ENCODE measurements around the gene KCNMA1.

The KCNMA1 gene

DNA sequence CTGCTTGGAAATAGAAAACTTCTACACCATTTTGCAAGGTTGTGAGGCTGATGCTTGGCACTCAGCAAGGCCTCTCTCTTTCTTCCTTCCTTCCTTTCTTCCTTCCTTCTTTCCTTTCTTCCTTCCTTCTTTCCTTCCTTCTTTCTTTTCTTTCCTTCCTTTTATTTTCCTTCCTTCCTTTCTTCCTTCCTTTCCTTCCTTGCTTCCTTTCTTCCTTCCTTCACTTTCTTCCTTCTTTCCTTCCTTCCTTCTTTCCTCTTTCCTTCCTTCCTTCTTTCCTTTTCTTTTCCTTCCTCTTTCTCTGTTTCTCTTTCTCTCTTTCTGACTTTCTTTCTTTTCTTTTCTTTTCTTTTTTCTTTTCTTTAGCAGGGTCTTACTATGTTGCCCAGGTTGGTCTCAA lies 460.4 kb downstream of the KCNMA1 start:
- DNase-seq (ENCODE audit: low spot score) = no peak
- no peak overlapping the region for H4K8ac ChIP-seq (ENCODE audit: low read depth, low read length)
- no peaks in the 10 kb centered on the region for H3K36me3 ChIP-seq (replicated peaks in 1 of 2; ENCODE audit: control insufficient read depth in 2 of 2, insufficient read depth in 2 of 2, low read length in 2 of 2)
- no peaks in the 10 kb centered on the region for H3K27me3 ChIP-seq (ENCODE audit: control insufficient read depth in 3 of 3, insufficient read depth in 3 of 3, low read depth in 1 of 3, low read length in 3 of 3)
- no peak overlapping the region for H3K27ac ChIP-seq (replicated peaks; ENCODE audit: low read length)
- H3K14ac ChIP-seq (ENCODE audit: low read length) = no peak overlapping the region
- H3K9me3 ChIP-seq (replicated peaks in 1 of 2; ENCODE audit: control insufficient read depth in 2 of 2, insufficient read depth in 1 of 2, low read depth in 1 of 2, low read length in 2 of 2) = no peaks in the 10 kb centered on the region
- no peak overlapping the region for H3K4me3 ChIP-seq (ENCODE audit: low read length in 2 of 2)
- no peak overlapping the region for H2BK5ac ChIP-seq (ENCODE audit: low read length)
- no peak overlapping the region for H3K4ac ChIP-seq (ENCODE audit: low read length)
- no peak overlapping the region for H2BK12ac ChIP-seq (ENCODE audit: low read length)
- H2AFZ ChIP-seq (ENCODE audit: low read length) = no peak overlapping the region
- H3K79me1 ChIP-seq (ENCODE audit: low read depth, low read length) = no peaks in the 10 kb centered on the region
- no peak overlapping the region for H2BK120ac ChIP-seq (ENCODE audit: low read depth, low read length)
- H2BK15ac ChIP-seq (ENCODE audit: low read length) = no peak overlapping the region
- H3K9ac ChIP-seq (ENCODE audit: low read depth, low read length, poor library complexity) = no peak overlapping the region
- no peak overlapping the region for H3K4me2 ChIP-seq (ENCODE audit: insufficient read depth, low read length, poor library complexity, severe bottlenecking)
- no peak overlapping the region for H3K23ac ChIP-seq (ENCODE audit: low read depth, low read length, poor library complexity)
- H4K91ac ChIP-seq (ENCODE audit: low read depth, low read length, poor library complexity) = no peak overlapping the region
- H3K4me1 ChIP-seq (ENCODE audit: control insufficient read depth in 2 of 2, insufficient read depth in 1 of 2, low read depth in 1 of 2, low read length in 2 of 2) = peaks cover 0 to 2% of the 10 kb centered on the region in 2 donors
- no peak overlapping the region for H2AK5ac ChIP-seq (ENCODE audit: low read depth, low read length)
- no peak overlapping the region for H3K18ac ChIP-seq (ENCODE audit: low read length)

DNA sequence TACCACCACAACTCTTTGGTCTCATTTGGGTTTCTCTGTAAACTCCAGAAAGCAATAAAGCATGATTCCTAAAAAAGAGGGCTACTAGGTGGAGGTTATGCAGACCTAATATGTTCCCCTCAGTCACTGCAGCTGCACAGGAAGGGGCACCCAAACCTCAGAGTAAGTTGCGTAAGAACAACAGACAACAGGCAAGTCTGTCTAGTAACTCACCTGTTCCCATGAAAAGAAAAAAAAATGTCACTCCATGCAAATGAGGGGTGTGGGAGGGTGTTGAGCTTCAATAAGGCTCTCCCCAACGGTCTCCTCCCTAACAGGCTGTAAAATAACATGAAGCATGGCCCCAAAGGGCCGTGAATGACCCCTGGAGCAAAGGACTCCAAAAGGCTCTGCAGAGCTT lies 461.4 kb downstream of the KCNMA1 start:
- Histone ChIP-seq H2BK5ac (ENCODE audit: low read length) (no peak overlapping the region), H3K9me3 (replicated peaks in 1 of 2; ENCODE audit: control insufficient read depth in 2 of 2, insufficient read depth in 1 of 2, low read depth in 1 of 2, low read length in 2 of 2) (no peaks in the 10 kb centered on the region), H2BK15ac (ENCODE audit: low read length) (no peak overlapping the region), H3K4me1 (ENCODE audit: control insufficient read depth in 2 of 2, insufficient read depth in 1 of 2, low read depth in 1 of 2, low read length in 2 of 2) (peaks cover 0 to 2% of the 10 kb centered on the region in 2 donors), H3K79me1 (ENCODE audit: low read depth, low read length) (no peaks in the 10 kb centered on the region), H2AK5ac (ENCODE audit: low read depth, low read length) (no peak overlapping the region), H2BK12ac (ENCODE audit: low read length) (no peak overlapping the region), H3K14ac (ENCODE audit: low read length) (no peak overlapping the region), H3K23ac (ENCODE audit: low read depth, low read length, poor library complexity) (no peak overlapping the region), H4K8ac (ENCODE audit: low read depth, low read length) (no peak overlapping the region), H3K18ac (ENCODE audit: low read length) (no peak overlapping the region), H3K9ac (ENCODE audit: low read depth, low read length, poor library complexity) (no peak overlapping the region), H3K36me3 (replicated peaks in 1 of 2; ENCODE audit: control insufficient read depth in 2 of 2, insufficient read depth in 2 of 2, low read length in 2 of 2) (no peaks in the 10 kb centered on the region), H3K4me2 (ENCODE audit: insufficient read depth, low read length, poor library complexity, severe bottlenecking) (no peak overlapping the region), H2BK120ac (ENCODE audit: low read depth, low read length) (no peak overlapping the region), H3K4me3 (ENCODE audit: low read length in 2 of 2) (no peak overlapping the region), H3K27me3 (ENCODE audit: control insufficient read depth in 3 of 3, insufficient read depth in 3 of 3, low read depth in 1 of 3, low read length in 3 of 3) (no peaks in the 10 kb centered on the region), H2AFZ (ENCODE audit: low read length) (no peak overlapping the region), H3K4ac (ENCODE audit: low read length) (no peak overlapping the region), H3K27ac (replicated peaks; ENCODE audit: low read length) (no peak overlapping the region), H4K91ac (ENCODE audit: low read depth, low read length, poor library complexity) (no peak overlapping the region)
- DNase-seq (ENCODE audit: low spot score) = no peak
- no CpG with 5 or more reads among the region's 3 CpGs for whole genome bisulfite sequencing, 2 donors (ENCODE audit: extremely low coverage in 2 of 2, insufficient read length in 2 of 2, insufficient replicate concordance in 1 of 2)

DNA sequence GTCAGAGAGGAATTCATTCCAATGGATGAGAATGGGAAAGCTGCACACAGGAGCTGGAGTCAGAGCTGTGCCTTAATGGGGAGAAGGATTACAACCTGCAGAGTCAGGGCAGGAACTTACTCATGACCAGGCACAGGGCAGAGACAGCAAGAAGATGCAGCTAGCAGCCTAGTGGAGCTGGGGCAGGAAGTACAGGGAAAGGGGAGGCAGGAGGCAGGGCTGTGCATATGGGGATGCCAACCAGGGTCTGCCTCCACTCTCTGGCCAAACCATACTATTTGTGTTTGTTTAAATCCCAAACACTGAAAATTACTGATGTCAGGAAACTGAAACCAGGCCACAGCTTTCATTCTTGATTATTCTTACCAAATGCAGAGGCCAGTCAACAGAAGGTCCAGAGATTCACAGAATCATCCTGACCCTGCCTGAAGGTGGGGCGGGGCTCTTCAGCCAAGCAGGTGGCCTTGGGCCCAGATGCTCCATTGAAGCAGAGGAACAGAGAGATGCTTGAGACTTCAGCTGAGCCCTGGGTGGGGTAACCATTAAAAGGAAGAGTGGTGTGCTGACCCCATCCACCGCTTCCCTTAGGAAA lies 461.9 kb downstream of the KCNMA1 start:
- no peak overlapping the region for H4K91ac ChIP-seq (ENCODE audit: low read depth, low read length, poor library complexity)
- peaks cover 0 to 2% of the 10 kb centered on the region in 2 donors for H3K4me1 ChIP-seq (ENCODE audit: control insufficient read depth in 2 of 2, insufficient read depth in 1 of 2, low read depth in 1 of 2, low read length in 2 of 2)
- H2BK12ac ChIP-seq (ENCODE audit: low read length) = no peak overlapping the region
- H3K4me2 ChIP-seq (ENCODE audit: insufficient read depth, low read length, poor library complexity, severe bottlenecking) = no peak overlapping the region
- H3K27ac ChIP-seq (replicated peaks; ENCODE audit: low read length) = no peak overlapping the region
- WGBS, 2 donors (ENCODE audit: extremely low coverage in 2 of 2, insufficient read length in 2 of 2, insufficient replicate concordance in 1 of 2) = no CpG with 5 or more reads among the region's 2 CpGs
- no peak overlapping the region for H3K14ac ChIP-seq (ENCODE audit: low read length)
- H3K79me1 ChIP-seq (ENCODE audit: low read depth, low read length) = no peaks in the 10 kb centered on the region
- H3K9me3 ChIP-seq (replicated peaks in 1 of 2; ENCODE audit: control insufficient read depth in 2 of 2, insufficient read depth in 1 of 2, low read depth in 1 of 2, low read length in 2 of 2) = no peaks in the 10 kb centered on the region
- no peak overlapping the region for H2AK5ac ChIP-seq (ENCODE audit: low read depth, low read length)
- no peak overlapping the region for H4K8ac ChIP-seq (ENCODE audit: low read depth, low read length)
- H2BK5ac ChIP-seq (ENCODE audit: low read length) = no peak overlapping the region
- no peak for DNase-seq (ENCODE audit: low spot score)
- no peaks in the 10 kb centered on the region for H3K27me3 ChIP-seq (ENCODE audit: control insufficient read depth in 3 of 3, insufficient read depth in 3 of 3, low read depth in 1 of 3, low read length in 3 of 3)
- no peak overlapping the region for H3K23ac ChIP-seq (ENCODE audit: low read depth, low read length, poor library complexity)
- H2BK120ac ChIP-seq (ENCODE audit: low read depth, low read length) = no peak overlapping the region
- H3K18ac ChIP-seq (ENCODE audit: low read length) = no peak overlapping the region
- no peak overlapping the region for H2BK15ac ChIP-seq (ENCODE audit: low read length)
- no peak overlapping the region for H3K4ac ChIP-seq (ENCODE audit: low read length)
- H2AFZ ChIP-seq (ENCODE audit: low read length) = no peak overlapping the region
- no peak overlapping the region for H3K9ac ChIP-seq (ENCODE audit: low read depth, low read length, poor library complexity)
- no peak overlapping the region for H3K4me3 ChIP-seq (ENCODE audit: low read length in 2 of 2)
- no peaks in the 10 kb centered on the region for H3K36me3 ChIP-seq (replicated peaks in 1 of 2; ENCODE audit: control insufficient read depth in 2 of 2, insufficient read depth in 2 of 2, low read length in 2 of 2)

- Histone ChIP-seq H3K9me3 (replicated peaks in 1 of 2; ENCODE audit: control insufficient read depth in 2 of 2, insufficient read depth in 1 of 2, low read depth in 1 of 2, low read length in 2 of 2) (no peaks in the 10 kb centered on the region), H2BK15ac (ENCODE audit: low read length) (no peak overlapping the region), H2AK5ac (ENCODE audit: low read depth, low read length) (no peak overlapping the region), H3K9ac (ENCODE audit: low read depth, low read length, poor library complexity) (no peak overlapping the region), H3K4ac (ENCODE audit: low read length) (no peak overlapping the region), H4K8ac (ENCODE audit: low read depth, low read length) (no peak overlapping the region), H4K91ac (ENCODE audit: low read depth, low read length, poor library complexity) (no peak overlapping the region), H3K4me3 (ENCODE audit: low read length in 2 of 2) (no peak overlapping the region), H3K4me2 (ENCODE audit: insufficient read depth, low read length, poor library complexity, severe bottlenecking) (no peak overlapping the region), H3K36me3 (replicated peaks in 1 of 2; ENCODE audit: control insufficient read depth in 2 of 2, insufficient read depth in 2 of 2, low read length in 2 of 2) (no peaks in the 10 kb centered on the region), H2BK5ac (ENCODE audit: low read length) (no peak overlapping the region), H3K79me1 (ENCODE audit: low read depth, low read length) (no peaks in the 10 kb centered on the region), H3K27ac (replicated peaks; ENCODE audit: low read length) (no peak overlapping the region), H3K4me1 (ENCODE audit: control insufficient read depth in 2 of 2, insufficient read depth in 1 of 2, low read depth in 1 of 2, low read length in 2 of 2) (no peaks in the 10 kb centered on the region), H3K18ac (ENCODE audit: low read length) (no peak overlapping the region), H3K27me3 (ENCODE audit: control insufficient read depth in 3 of 3, insufficient read depth in 3 of 3, low read depth in 1 of 3, low read length in 3 of 3) (no peaks in the 10 kb centered on the region), H2BK120ac (ENCODE audit: low read depth, low read length) (no peak overlapping the region), H3K23ac (ENCODE audit: low read depth, low read length, poor library complexity) (no peak overlapping the region), H2BK12ac (ENCODE audit: low read length) (no peak overlapping the region), H3K14ac (ENCODE audit: low read length) (no peak overlapping the region), H2AFZ (ENCODE audit: low read length) (no peak overlapping the region)
- DNase-seq (ENCODE audit: low spot score) = peak; percentile 84
- WGBS, 2 donors (ENCODE audit: extremely low coverage in 2 of 2, insufficient read length in 2 of 2, insufficient replicate concordance in 1 of 2) = no CpG with 5 or more reads among the region's 4 CpGs
These were observed 463.8 kb downstream of the KCNMA1 start for GRCh38 chr10:77173615-77174461.

Data from neuronal stem cell (in vitro differentiated cells).